Duodenal mucosa (tissue), 2 donors: ENCODE measurements around the gene ALPL.

Source experiments
- H3K27ac ChIP-seq: one replicate; pipeline ENCODE4 v1.7.0; 2013; ENCODE audit warnings: low read depth, low read length
- H3K27me3 ChIP-seq, 2 donors: one replicate each; pipeline ENCODE4 v1.7.0; 2013; ENCODE audit warnings: low read length in 2 of 2, control low read depth in 1 of 2; ENCODE audit not compliant: insufficient read depth in 2 of 2, control insufficient read depth in 1 of 2
- H3K36me3 ChIP-seq, 2 donors: one replicate each; pipeline ENCODE4 v1.7.0; 2013; ENCODE audit warnings: low read length in 2 of 2, control low read depth in 1 of 2; ENCODE audit not compliant: insufficient read depth in 2 of 2, control insufficient read depth in 1 of 2
- H3K4me1 ChIP-seq, 2 donors: one replicate each; pipeline ENCODE4 v1.7.0; 2013; ENCODE audit warnings: low read length in 2 of 2, control low read depth in 1 of 2; ENCODE audit not compliant: insufficient read depth in 2 of 2, control insufficient read depth in 1 of 2
- H3K4me3 ChIP-seq, 2 donors: one replicate each; pipeline ENCODE4 v1.7.0; 2013; ENCODE audit warnings: low read length in 2 of 2, low read depth in 1 of 2
- H3K9ac ChIP-seq, 2 donors: one replicate each; pipeline ENCODE4 v1.7.0; 2013; ENCODE audit warnings: low read length in 2 of 2, low read depth in 1 of 2
- H3K9me3 ChIP-seq, 2 donors: one replicate each; pipeline ENCODE4 v1.7.0; 2013; ENCODE audit warnings: low read length in 2 of 2, control low read depth in 1 of 2; ENCODE audit not compliant: control insufficient read depth in 1 of 2

The ALPL gene

GRCh38 chr1:21506804-21507203, 2.4 kb upstream of the ALPL start:
- no peak overlapping the region for H3K4me3 ChIP-seq
- H3K9ac ChIP-seq, result no peak overlapping the region
- no peaks in the 10 kb centered on the region for H3K36me3 ChIP-seq
- H3K27me3 ChIP-seq, result peaks cover 26% of the 10 kb centered on the region in 2 donors
- no peak overlapping the region for H3K27ac ChIP-seq
- H3K9me3 ChIP-seq, result no peaks in the 10 kb centered on the region
- peaks cover 0 to 6% of the 10 kb centered on the region in 2 donors for H3K4me1 ChIP-seq

GRCh38 chr1:21507511-21508270, 1.5 kb upstream of the ALPL start:
- H3K4me1 ChIP-seq, result peaks cover 0 to 6% of the 10 kb centered on the region in 2 donors
- no peak overlapping the region for H3K4me3 ChIP-seq
- no peaks in the 10 kb centered on the region for H3K36me3 ChIP-seq
- no peak overlapping the region for H3K27ac ChIP-seq
- H3K27me3 ChIP-seq, result peaks cover 26% of the 10 kb centered on the region in 2 donors
- no peaks in the 10 kb centered on the region for H3K9me3 ChIP-seq
- H3K9ac ChIP-seq, result no peak overlapping the region

GRCh38 chr1:21508580-21509350, 458 bp upstream of the ALPL start:
- Histone ChIP-seq H3K9ac (no peak overlapping the region), H3K27me3 (peaks cover 26% of the 10 kb centered on the region in 2 donors), H3K36me3 (no peaks in the 10 kb centered on the region), H3K9me3 (no peaks in the 10 kb centered on the region), H3K4me3 (peak overlapping the region in 1 of 2 donors; percentile 6), H3K4me1 (peaks cover 0 to 6% of the 10 kb centered on the region in 2 donors), H3K27ac (no peak overlapping the region)

GRCh38 chr1:21510113-21510493, 880 bp downstream of the ALPL start:
- no peaks in the 10 kb centered on the region for H3K36me3 ChIP-seq
- no peak overlapping the region for H3K9ac ChIP-seq
- H3K27me3 ChIP-seq, result peaks cover 26% of the 10 kb centered on the region in 2 donors
- H3K9me3 ChIP-seq, result no peaks in the 10 kb centered on the region
- no peak overlapping the region for H3K4me3 ChIP-seq
- peaks cover 0 to 6% of the 10 kb centered on the region in 2 donors for H3K4me1 ChIP-seq
- no peak overlapping the region for H3K27ac ChIP-seq

GRCh38 chr1:21510885-21511578, 1.8 kb downstream of the ALPL start:
- Histone ChIP-seq H3K27ac (no peak overlapping the region), H3K4me3 (no peak overlapping the region), H3K9ac (no peak overlapping the region), H3K4me1 (peaks cover 0 to 6% of the 10 kb centered on the region in 2 donors), H3K9me3 (no peaks in the 10 kb centered on the region), H3K36me3 (no peaks in the 10 kb centered on the region), H3K27me3 (peaks cover 24 to 26% of the 10 kb centered on the region in 2 donors)

- Histone ChIP-seq H3K36me3 (no peaks in the 10 kb centered on the region), H3K9me3 (no peaks in the 10 kb centered on the region), H3K27ac (no peak overlapping the region), H3K27me3 (peaks cover 24 to 26% of the 10 kb centered on the region in 2 donors), H3K4me1 (peaks cover 0 to 6% of the 10 kb centered on the region in 2 donors), H3K9ac (no peak overlapping the region), H3K4me3 (no peak overlapping the region)
These were observed 2.6 kb downstream of the ALPL start for GRCh38 chr1:21511579-21512522.

- Histone ChIP-seq H3K27ac (no peak overlapping the region), H3K4me1 (no peaks in the 10 kb centered on the region), H3K36me3 (no peaks in the 10 kb centered on the region), H3K9ac (no peak overlapping the region), H3K27me3 (peaks cover 15% of the 10 kb centered on the region in 2 donors), H3K4me3 (no peak overlapping the region), H3K9me3 (no peaks in the 10 kb centered on the region)
These were observed 5.0 kb downstream of the ALPL start for GRCh38 chr1:21514245-21514644.

- Histone ChIP-seq H3K27me3 (no peaks in the 10 kb centered on the region), H3K36me3 (no peaks in the 10 kb centered on the region), H3K27ac (no peak overlapping the region), H3K9me3 (no peaks in the 10 kb centered on the region), H3K9ac (no peak overlapping the region), H3K4me1 (no peaks in the 10 kb centered on the region), H3K4me3 (no peak overlapping the region)
These were observed 8.0 kb downstream of the ALPL start for GRCh38 chr1:21517161-21517589.

- no peaks in the 10 kb centered on the region for H3K9me3 ChIP-seq
- no peaks in the 10 kb centered on the region for H3K36me3 ChIP-seq
- H3K4me1 ChIP-seq, result no peaks in the 10 kb centered on the region
- H3K4me3 ChIP-seq, result no peak overlapping the region
- H3K27me3 ChIP-seq, result no peaks in the 10 kb centered on the region
- H3K9ac ChIP-seq, result no peak overlapping the region
- H3K27ac ChIP-seq, result no peak overlapping the region
These were observed 8.6 kb downstream of the ALPL start for GRCh38 chr1:21517660-21518480.
